DOHH2 (cell line): ENCODE results near the gene BRINP2.

Experiments
- H3F3A ChIP-seq: fragments of 200-600 bp; sonication (generic), shearing (Covaris generic); 2 replicates; pipeline ENCODE4 v1.6.0; 2016; ENCODE audit warnings: antibody characterized with exemption, mild to moderate bottlenecking; ENCODE audit not compliant: control insufficient read depth, insufficient read depth
- H3K27ac ChIP-seq: fragments of 200-600 bp; sonication (generic); 2 replicates; pipeline ENCODE4 v1.5.1; 2014; ENCODE audit warnings: low read depth, mild to moderate bottlenecking, low read length, moderate library complexity
- H3K27me3 ChIP-seq: fragments of 200-600 bp; sonication (generic); 2 replicates; pipeline ENCODE4 v1.6.1; 2014; ENCODE audit warnings: mild to moderate bottlenecking, low read length, mixed read lengths; ENCODE audit not compliant: control insufficient read depth
- H3K36me3 ChIP-seq: fragments of 200-600 bp; sonication (generic); 2 replicates; pipeline ENCODE4 v1.6.1; 2014; ENCODE audit warnings: mild to moderate bottlenecking, low read length, moderate library complexity, mixed read lengths; ENCODE audit not compliant: control insufficient read depth
- H3K4me1 ChIP-seq: fragments of 200-600 bp; sonication (generic); 2 replicates; pipeline ENCODE4 v1.6.1; 2014; ENCODE audit warnings: mild to moderate bottlenecking, low read length, mixed read lengths; ENCODE audit not compliant: control insufficient read depth
- H3K4me2 ChIP-seq: fragments of 200-600 bp; sonication (generic); 2 replicates; pipeline ENCODE4 v1.6.0; 2014; ENCODE audit warnings: mild to moderate bottlenecking, low read length, moderate library complexity
- H3K4me3 ChIP-seq: fragments of 200-600 bp; sonication (generic); 2 replicates; pipeline ENCODE4 v1.5.1; 2014; ENCODE audit warnings: mild to moderate bottlenecking, low read length, mixed read lengths
- H3K79me2 ChIP-seq: fragments of 200-600 bp; sonication (generic); 2 replicates; pipeline ENCODE4 v1.6.1; 2014; ENCODE audit warnings: mild to moderate bottlenecking, low read length, mixed read lengths; ENCODE audit not compliant: control insufficient read depth
- H3K9me2 ChIP-seq: fragments of 200-600 bp; sonication (generic); replicated peaks from 2 replicates; pipeline ENCODE4 v1.6.1; 2014; ENCODE audit warnings: mild to moderate bottlenecking, low read length, mixed read lengths; ENCODE audit not compliant: control insufficient read depth
- H3K9me3 ChIP-seq: fragments of 200-600 bp; sonication (generic); 2 replicates; pipeline ENCODE4 v1.6.1; 2014; ENCODE audit warnings: antibody characterized with exemption, low read length, mixed read lengths; ENCODE audit not compliant: control insufficient read depth, insufficient read depth
- H4K20me1 ChIP-seq: fragments of 200-600 bp; sonication (generic); 2 replicates; pipeline ENCODE4 v1.6.0; 2014; ENCODE audit warnings: low read depth, mild to moderate bottlenecking, antibody characterized with exemption, low read length, moderate library complexity; ENCODE audit not compliant: control insufficient read depth, insufficient read depth
- CTCF ChIP-seq: fragments of 200-600 bp; sonication (generic); IDR thresholded peaks from one replicate; pipeline ENCODE4 v1.5.1; 2014; ENCODE audit warnings: antibody characterized with exemption, mild to moderate bottlenecking, low read depth, low read length; ENCODE audit not compliant: poor library complexity, severe bottlenecking
- EZH2phosphoT487 ChIP-seq: fragments of 200-600 bp; sonication (generic); IDR thresholded peaks from 2 replicates; pipeline ENCODE4 v1.6.1; 2017; ENCODE audit warnings: borderline replicate concordance, mild to moderate bottlenecking, antibody characterized with exemption, low read length, moderate library complexity, mixed read lengths

Gene BRINP2

GRCh38 chr1:177181280-177181630, 10.5 kb downstream of the BRINP2 start:
- H4K20me1 ChIP-seq, result no peaks in the 10 kb centered on the region
- no peaks in the 10 kb centered on the region for H3K79me2 ChIP-seq
- H3K9me2 ChIP-seq, result no peaks in the 10 kb centered on the region
- H3K4me1 ChIP-seq, result no peaks in the 10 kb centered on the region
- no peaks in the 10 kb centered on the region for H3F3A ChIP-seq
- H3K4me2 ChIP-seq, result 0 out of 2 replicates have a peak overlapping the region, but pooled peaks have one; percentile 26
- H3K9me3 ChIP-seq, result peaks cover 4% of the 10 kb centered on the region; the same call in 1 of the 2 replicates
- no peak overlapping the region for H3K27ac ChIP-seq
- no peak overlapping the region for H3K4me3 ChIP-seq
- no peak for TF ChIP-seq EZH2phosphoT487
- no peak for TF ChIP-seq CTCF
- no peaks in the 10 kb centered on the region for H3K36me3 ChIP-seq
- H3K27me3 ChIP-seq, result peaks cover 7% of the 10 kb centered on the region

- Histone ChIP-seq H3K9me2 (no peaks in the 10 kb centered on the region), H3K27me3 (peaks cover 7% of the 10 kb centered on the region), H3K4me2 (0 out of 2 replicates have a peak overlapping the region, but pooled peaks have one; percentile 26), H3F3A (no peaks in the 10 kb centered on the region), H3K4me1 (no peaks in the 10 kb centered on the region), H4K20me1 (no peaks in the 10 kb centered on the region), H3K36me3 (no peaks in the 10 kb centered on the region), H3K9me3 (peaks cover 4% of the 10 kb centered on the region; the same call in 1 of the 2 replicates), H3K27ac (no peak overlapping the region), H3K79me2 (no peaks in the 10 kb centered on the region), H3K4me3 (no peak overlapping the region)
- no peak for TF ChIP-seq EZH2phosphoT487
- TF ChIP-seq CTCF, result peak; percentile 70
Observed at GRCh38 chr1:177181631-177182291, 11.0 kb downstream of the BRINP2 start.

- TF ChIP-seq EZH2phosphoT487 (no peak), CTCF (no peak)
- no peaks in the 10 kb centered on the region for H3F3A ChIP-seq
- peaks cover 7% of the 10 kb centered on the region for H3K27me3 ChIP-seq
- H3K4me2 ChIP-seq, result no peak overlapping the region
- no peaks in the 10 kb centered on the region for H3K36me3 ChIP-seq
- no peaks in the 10 kb centered on the region for H4K20me1 ChIP-seq
- no peak overlapping the region for H3K27ac ChIP-seq
- no peaks in the 10 kb centered on the region for H3K9me2 ChIP-seq
- H3K4me3 ChIP-seq, result no peak overlapping the region
- no peaks in the 10 kb centered on the region for H3K79me2 ChIP-seq
- H3K4me1 ChIP-seq, result no peaks in the 10 kb centered on the region
- H3K9me3 ChIP-seq, result peaks cover 4% of the 10 kb centered on the region; the same call in 1 of the 2 replicates
Observed at GRCh38 chr1:177183836-177184235, 13.1 kb downstream of the BRINP2 start.
